ENCODE measurements around the gene HTRA3. TPM values are rescaled to one million over a fixed set of nuclear protein-coding genes. Genes with fewer than 3 reads are reported as not detected.

HTRA3 gene
- total and polyA plus RNA-seq, 7 experiments from 2014 or later = not detected

DNA sequence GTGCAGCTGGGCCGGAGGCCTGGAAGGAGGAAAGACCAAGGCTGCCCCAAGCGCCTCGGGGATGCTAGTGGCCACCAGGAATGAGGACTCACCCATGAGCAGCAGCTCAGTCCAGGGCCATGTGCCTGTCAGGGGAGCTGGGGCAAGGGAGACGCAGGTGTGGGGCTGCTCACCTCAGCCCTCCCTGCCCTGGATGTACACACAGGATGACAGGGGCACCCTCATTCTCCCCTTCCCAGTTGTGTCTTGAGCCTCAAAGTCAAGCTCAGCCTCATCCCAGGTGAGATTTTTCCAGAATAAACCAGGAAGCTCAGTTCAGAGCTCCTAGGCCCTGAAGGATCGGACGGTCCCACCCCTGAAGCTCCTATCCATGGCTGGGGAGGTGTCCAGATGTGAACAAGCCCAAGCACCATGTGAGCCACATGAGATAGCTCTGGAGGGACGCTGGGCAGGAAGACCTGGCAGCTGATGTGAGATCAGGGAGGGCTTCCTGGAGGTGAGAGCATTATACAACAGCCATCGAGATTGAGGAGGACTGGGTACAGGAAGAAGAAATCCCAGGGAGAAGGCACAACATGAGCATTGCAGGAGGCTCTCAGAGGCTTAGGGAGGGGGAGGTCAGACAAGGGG, 23.0 kb downstream of the HTRA3 start:
- Histone ChIP-seq H3K27ac (ENCODE audit: low read depth, low read length) (no peak overlapping the region), H3K4me3 (ENCODE audit: low read length) (no peak overlapping the region), H3K36me3 (ENCODE audit: control insufficient read depth in 2 of 3, insufficient read depth in 3 of 3, low read length in 3 of 3) (no peaks in the 10 kb centered on the region), H3K9me3 (ENCODE audit: control insufficient read depth in 2 of 3, low read length in 3 of 3) (no peaks in the 10 kb centered on the region), H3K4me1 (ENCODE audit: control insufficient read depth in 2 of 2, insufficient read depth in 2 of 2, low read length in 2 of 2) (no peaks in the 10 kb centered on the region), H3K27me3 (ENCODE audit: control insufficient read depth in 2 of 2, insufficient read depth in 2 of 2, low read length in 2 of 2) (no peaks in the 10 kb centered on the region)
- CTCF ChIA-PET = interaction anchor here (1.1 kb wide), 1 partner anchor 116 kb away, joined by 3 read pairs; no protein-coding TSS in a partner anchor
- ATAC-seq (no peak), DNase-seq (no peak)
- Mint-ChIP-seq H3K4me1 (peaks cover 0 to 2% (median 0%) of the 10 kb centered on the region in 7 donors), H3K27me3 (no peaks in the 10 kb centered on the region), H3K9me3 (peaks cover 0 to 6% (median 0%) of the 10 kb centered on the region in 11 donors), H3K36me3 (no peaks in the 10 kb centered on the region), H3K4me3 (no peak overlapping the region), H3K27ac (no peak overlapping the region)
- POLR2A ChIA-PET = no interaction called here
- intact Hi-C loops (cut with micrococcal nuclease) = no loop called here

GRCh38 chr4:8293131-8293975, 23.8 kb downstream of the HTRA3 start:
- ATAC-seq = no peak
- Histone ChIP-seq H3K27me3 (ENCODE audit: control insufficient read depth in 2 of 2, insufficient read depth in 2 of 2, low read length in 2 of 2) (no peaks in the 10 kb centered on the region), H3K4me1 (ENCODE audit: control insufficient read depth in 2 of 2, insufficient read depth in 2 of 2, low read length in 2 of 2) (no peaks in the 10 kb centered on the region), H3K9me3 (ENCODE audit: control insufficient read depth in 2 of 3, low read length in 3 of 3) (no peaks in the 10 kb centered on the region), H3K27ac (ENCODE audit: low read depth, low read length) (no peak overlapping the region), H3K36me3 (ENCODE audit: control insufficient read depth in 2 of 3, insufficient read depth in 3 of 3, low read length in 3 of 3) (no peaks in the 10 kb centered on the region), H3K4me3 (ENCODE audit: low read length) (no peak overlapping the region)
- Mint-ChIP-seq H3K4me1 (peaks cover 0 to 2% (median 0%) of the 10 kb centered on the region in 7 donors), H3K9me3 (peaks cover 0 to 6% (median 0%) of the 10 kb centered on the region in 11 donors), H3K4me3 (no peak overlapping the region), H3K36me3 (no peaks in the 10 kb centered on the region), H3K27ac (no peak overlapping the region), H3K27me3 (peaks cover 0 to 1% (median 0%) of the 10 kb centered on the region in 5 donors)
- ChIA-PET POLR2A (no interaction called here), CTCF (interaction anchor here (1.1 kb wide), 1 partner anchor 117 kb away, joined by 3 read pairs; no protein-coding TSS in a partner anchor)
- intact Hi-C loops (cut with micrococcal nuclease) = no loop called here
- DNase-seq = no peak

DNA sequence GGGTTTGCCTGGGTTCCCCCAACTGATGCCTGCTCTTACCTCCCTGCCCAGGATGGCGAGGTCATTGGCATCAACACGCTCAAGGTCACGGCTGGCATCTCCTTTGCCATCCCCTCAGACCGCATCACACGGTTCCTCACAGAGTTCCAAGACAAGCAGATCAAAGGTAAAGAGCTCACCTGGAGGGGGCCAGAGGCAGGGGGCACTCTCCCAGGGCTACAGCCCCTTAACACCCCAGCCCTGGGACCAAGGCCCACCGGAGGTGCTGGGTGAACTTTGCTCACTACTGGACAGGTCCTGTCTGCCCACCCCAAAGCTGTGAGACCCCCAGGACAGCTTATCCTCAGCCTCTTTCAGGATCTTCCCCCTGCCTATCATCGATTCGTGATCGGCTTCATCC, 24.5 kb downstream of the HTRA3 start:
- intact Hi-C loops (cut with micrococcal nuclease) = no loop called here
- no peaks in the 10 kb centered on the region for H3K36me3 ChIP-seq (ENCODE audit: control insufficient read depth in 2 of 3, insufficient read depth in 3 of 3, low read length in 3 of 3)
- H3K4me3 ChIP-seq (ENCODE audit: low read length) = no peak overlapping the region
- ATAC-seq = no peak
- no peak for DNase-seq
- H3K4me1 ChIP-seq (ENCODE audit: control insufficient read depth in 2 of 2, insufficient read depth in 2 of 2, low read length in 2 of 2) = no peaks in the 10 kb centered on the region
- no peak overlapping the region for H3K27ac ChIP-seq (ENCODE audit: low read depth, low read length)
- Mint-ChIP-seq H3K9me3 (peaks cover 0 to 6% (median 0%) of the 10 kb centered on the region in 11 donors), H3K36me3 (no peaks in the 10 kb centered on the region), H3K27ac (no peak overlapping the region), H3K4me1 (peaks cover 0 to 2% (median 0%) of the 10 kb centered on the region in 7 donors), H3K4me3 (no peak overlapping the region), H3K27me3 (peaks cover 0 to 1% (median 0%) of the 10 kb centered on the region in 5 donors)
- POLR2A ChIA-PET = no interaction called here
- H3K27me3 ChIP-seq (ENCODE audit: control insufficient read depth in 2 of 2, insufficient read depth in 2 of 2, low read length in 2 of 2) = no peaks in the 10 kb centered on the region
- no peaks in the 10 kb centered on the region for H3K9me3 ChIP-seq (ENCODE audit: control insufficient read depth in 2 of 3, low read length in 3 of 3)
- CTCF ChIA-PET = no interaction called here

GRCh38 chr4:8294775-8295174, 25.2 kb downstream of the HTRA3 start:
- H3K4me3 Mint-ChIP-seq = no peak overlapping the region
- no peak overlapping the region for H3K27ac Mint-ChIP-seq
- ChIA-PET POLR2A (no interaction called here), CTCF (no interaction called here)
- H3K9me3 ChIP-seq (ENCODE audit: control insufficient read depth in 2 of 3, low read length in 3 of 3) = no peaks in the 10 kb centered on the region
- H3K27me3 ChIP-seq (ENCODE audit: control insufficient read depth in 2 of 2, insufficient read depth in 2 of 2, low read length in 2 of 2) = no peaks in the 10 kb centered on the region
- peaks cover 0 to 1% (median 0%) of the 10 kb centered on the region in 5 donors for H3K27me3 Mint-ChIP-seq
- H3K36me3 ChIP-seq (ENCODE audit: control insufficient read depth in 2 of 3, insufficient read depth in 3 of 3, low read length in 3 of 3) = no peaks in the 10 kb centered on the region
- H3K27ac ChIP-seq (ENCODE audit: low read depth, low read length) = no peak overlapping the region
- no peak overlapping the region for H3K4me3 ChIP-seq (ENCODE audit: low read length)
- peaks cover 0 to 2% (median 0%) of the 10 kb centered on the region in 7 donors for H3K4me1 Mint-ChIP-seq
- H3K9me3 Mint-ChIP-seq = peaks cover 0 to 6% (median 0%) of the 10 kb centered on the region in 11 donors
- intact Hi-C loops (cut with micrococcal nuclease) = no loop called here
- DNase-seq = no peak
- H3K4me1 ChIP-seq (ENCODE audit: control insufficient read depth in 2 of 2, insufficient read depth in 2 of 2, low read length in 2 of 2) = no peaks in the 10 kb centered on the region
- ATAC-seq = no peak
- H3K36me3 Mint-ChIP-seq = no peaks in the 10 kb centered on the region

DNA sequence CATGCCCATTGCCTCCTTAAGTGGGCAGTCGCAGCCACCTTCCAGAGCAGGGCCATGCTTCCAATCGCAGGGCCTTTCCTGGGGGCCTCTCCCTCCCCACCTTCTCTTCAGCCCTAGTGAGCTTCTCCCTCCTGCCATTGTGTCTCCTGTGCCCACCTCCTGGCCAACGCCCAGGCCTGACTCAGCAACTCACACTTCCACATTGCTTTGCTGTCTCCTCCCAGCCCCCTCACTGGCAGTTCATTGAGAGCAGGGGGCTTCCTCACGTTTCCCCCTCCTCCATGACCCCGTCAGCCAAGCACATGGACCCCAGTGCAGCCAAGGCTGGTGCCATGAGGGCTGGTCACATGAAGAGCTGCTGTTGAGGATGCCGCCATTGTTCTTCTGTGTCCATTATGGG, 25.9 kb downstream of the HTRA3 start:
- Histone ChIP-seq H3K4me1 (ENCODE audit: control insufficient read depth in 2 of 2, insufficient read depth in 2 of 2, low read length in 2 of 2) (no peaks in the 10 kb centered on the region), H3K27ac (ENCODE audit: low read depth, low read length) (no peak overlapping the region), H3K4me3 (ENCODE audit: low read length) (no peak overlapping the region), H3K9me3 (ENCODE audit: control insufficient read depth in 2 of 3, low read length in 3 of 3) (no peaks in the 10 kb centered on the region), H3K27me3 (ENCODE audit: control insufficient read depth in 2 of 2, insufficient read depth in 2 of 2, low read length in 2 of 2) (no peaks in the 10 kb centered on the region), H3K36me3 (ENCODE audit: control insufficient read depth in 2 of 3, insufficient read depth in 3 of 3, low read length in 3 of 3) (no peaks in the 10 kb centered on the region)
- H3K9me3 Mint-ChIP-seq = peaks cover 0 to 6% (median 0%) of the 10 kb centered on the region in 11 donors
- peaks cover 0 to 2% (median 0%) of the 10 kb centered on the region in 7 donors for H3K4me1 Mint-ChIP-seq
- no peak for DNase-seq
- no peak for ATAC-seq
- no peak overlapping the region for H3K27ac Mint-ChIP-seq
- ChIA-PET POLR2A (no interaction called here), CTCF (no interaction called here)
- H3K27me3 Mint-ChIP-seq = peaks cover 0 to 1% (median 0%) of the 10 kb centered on the region in 5 donors
- intact Hi-C loops (cut with micrococcal nuclease) = no loop called here
- no peak overlapping the region for H3K4me3 Mint-ChIP-seq
- H3K36me3 Mint-ChIP-seq = no peaks in the 10 kb centered on the region

DNA sequence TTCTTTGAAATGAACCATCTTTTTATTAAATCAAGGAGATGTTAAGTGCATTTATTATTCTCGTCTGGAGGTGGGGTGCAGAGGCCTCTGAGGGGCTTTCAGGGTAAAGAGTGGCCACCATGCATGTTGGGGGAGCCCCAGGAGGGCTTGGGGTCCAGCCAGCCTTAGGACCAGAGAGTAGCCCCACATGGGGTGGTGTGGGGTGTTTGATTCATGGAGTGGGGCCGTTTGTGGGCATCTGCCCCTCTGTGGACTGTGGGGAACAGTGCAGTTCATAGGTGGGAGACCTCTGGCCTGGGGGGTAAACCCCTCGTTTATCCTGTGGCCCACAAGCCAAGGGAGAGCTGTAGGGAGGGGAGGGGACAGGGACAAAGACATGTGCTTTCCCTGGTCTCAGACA, 26.9 kb downstream of the HTRA3 start:
- Histone ChIP-seq H3K9me3 (ENCODE audit: control insufficient read depth in 2 of 3, low read length in 3 of 3) (no peaks in the 10 kb centered on the region), H3K27me3 (ENCODE audit: control insufficient read depth in 2 of 2, insufficient read depth in 2 of 2, low read length in 2 of 2) (no peaks in the 10 kb centered on the region), H3K4me3 (ENCODE audit: low read length) (no peak overlapping the region), H3K36me3 (ENCODE audit: control insufficient read depth in 2 of 3, insufficient read depth in 3 of 3, low read length in 3 of 3) (no peaks in the 10 kb centered on the region), H3K27ac (ENCODE audit: low read depth, low read length) (no peak overlapping the region), H3K4me1 (ENCODE audit: control insufficient read depth in 2 of 2, insufficient read depth in 2 of 2, low read length in 2 of 2) (no peaks in the 10 kb centered on the region)
- intact Hi-C loops (cut with micrococcal nuclease) = no loop called here
- no peaks in the 10 kb centered on the region for H3K36me3 Mint-ChIP-seq
- ATAC-seq = no peak
- H3K4me3 Mint-ChIP-seq = no peak overlapping the region
- DNase-seq = no peak
- ChIA-PET POLR2A (no interaction called here), CTCF (no interaction called here)
- H3K9me3 Mint-ChIP-seq = peaks cover 0 to 11% (median 4%) of the 10 kb centered on the region in 11 donors
- H3K4me1 Mint-ChIP-seq = peaks cover 0 to 2% (median 0%) of the 10 kb centered on the region in 7 donors
- H3K27ac Mint-ChIP-seq = no peak overlapping the region
- H3K27me3 Mint-ChIP-seq = peaks cover 0 to 1% (median 0%) of the 10 kb centered on the region in 5 donors
